Measurements from ENCODE around the gene PDZD7. TPM values are rescaled to one million over a fixed set of nuclear protein-coding genes. Genes with fewer than 3 reads are reported as not detected.

The PDZD7 gene
- total RNA-seq, 1 donor from 2014 or later, result not detected

DNA sequence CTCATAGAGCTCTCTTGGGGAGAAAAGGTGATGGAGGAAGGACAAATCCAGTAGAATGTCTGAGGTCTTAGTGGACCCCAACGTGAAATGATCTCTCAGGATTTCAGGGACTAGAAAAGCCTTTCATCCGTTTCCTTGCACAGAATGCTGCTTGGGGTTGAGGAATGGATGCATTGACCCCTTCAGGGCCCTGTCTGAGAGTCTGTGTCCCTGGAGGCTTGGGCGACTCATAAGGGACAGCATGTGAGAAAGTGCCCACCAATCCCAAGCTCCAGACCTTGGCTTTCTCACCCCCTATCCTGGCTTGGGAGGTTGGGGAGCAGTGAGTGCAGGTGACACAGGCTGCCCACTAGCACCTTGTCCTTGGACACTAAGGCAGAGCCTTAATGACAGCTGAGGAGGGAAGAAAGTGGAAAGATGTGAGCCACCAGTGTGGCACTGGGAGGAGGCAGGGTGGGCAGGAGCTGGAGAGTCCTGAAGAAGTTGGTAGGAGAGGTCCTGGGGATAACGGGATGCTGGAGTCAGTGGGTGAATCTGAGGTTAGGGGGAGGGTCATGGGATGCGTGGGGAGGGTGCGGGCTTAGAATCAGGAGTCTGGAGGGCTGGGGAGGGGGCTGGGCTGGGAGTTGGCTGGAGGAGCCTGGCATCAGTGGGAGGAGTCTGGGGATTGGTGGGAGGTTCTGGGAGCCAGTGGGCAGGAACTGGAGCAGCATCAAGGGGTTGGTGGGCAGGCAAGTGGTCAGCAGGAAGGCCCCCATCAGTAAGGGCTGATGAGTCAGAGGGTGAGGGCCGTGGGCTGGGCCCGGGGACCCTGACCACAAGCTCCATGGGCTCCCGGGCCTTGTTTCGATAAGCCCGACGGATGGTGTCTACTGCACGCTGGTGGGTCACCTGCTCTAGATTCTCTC, 22.8 kb downstream of the PDZD7 start:
- Histone ChIP-seq H3K36me3 (no peaks in the 10 kb centered on the region), H3K4me1 (peaks cover 18% of the 10 kb centered on the region), H2AFZ (replicated peaks) (no peak overlapping the region), H3K9ac (no peak overlapping the region), H3K4me3 (no peak overlapping the region), H4K20me1 (ENCODE audit: low read depth) (peaks cover 12% of the 10 kb centered on the region), H3K27me3 (no peaks in the 10 kb centered on the region), H3F3A (ENCODE audit: low read depth) (peaks cover 27% of the 10 kb centered on the region), H3K79me2 (ENCODE audit: low read depth) (peaks cover 3% of the 10 kb centered on the region), H3K27ac (peak overlapping the region; percentile 53), H3K9me3 (ENCODE audit: low read depth) (no peaks in the 10 kb centered on the region), H3K4me2 (no peak overlapping the region)
- Mint-ChIP-seq H3K9me3 (no peaks in the 10 kb centered on the region), H3K36me3 (peaks cover 4% of the 10 kb centered on the region), H3K4me1 (peaks cover 12% of the 10 kb centered on the region), H3K4me3 (no peak overlapping the region), H3K27me3 (ENCODE audit: insufficient read depth, low read depth) (peaks cover 6% of the 10 kb centered on the region), H3K27ac (peak overlapping the region; percentile 77)
- TF ChIP-seq CTCF (IDR thresholded peaks at IDR 0.05) (no peak), EZH2 (IDR thresholded peaks at IDR 0.05) (no peak), EZH2phosphoT487 (IDR thresholded peaks at IDR 0.05) (no peak)
- DNase-seq (ENCODE audit: low spot score), result no peak

DNA sequence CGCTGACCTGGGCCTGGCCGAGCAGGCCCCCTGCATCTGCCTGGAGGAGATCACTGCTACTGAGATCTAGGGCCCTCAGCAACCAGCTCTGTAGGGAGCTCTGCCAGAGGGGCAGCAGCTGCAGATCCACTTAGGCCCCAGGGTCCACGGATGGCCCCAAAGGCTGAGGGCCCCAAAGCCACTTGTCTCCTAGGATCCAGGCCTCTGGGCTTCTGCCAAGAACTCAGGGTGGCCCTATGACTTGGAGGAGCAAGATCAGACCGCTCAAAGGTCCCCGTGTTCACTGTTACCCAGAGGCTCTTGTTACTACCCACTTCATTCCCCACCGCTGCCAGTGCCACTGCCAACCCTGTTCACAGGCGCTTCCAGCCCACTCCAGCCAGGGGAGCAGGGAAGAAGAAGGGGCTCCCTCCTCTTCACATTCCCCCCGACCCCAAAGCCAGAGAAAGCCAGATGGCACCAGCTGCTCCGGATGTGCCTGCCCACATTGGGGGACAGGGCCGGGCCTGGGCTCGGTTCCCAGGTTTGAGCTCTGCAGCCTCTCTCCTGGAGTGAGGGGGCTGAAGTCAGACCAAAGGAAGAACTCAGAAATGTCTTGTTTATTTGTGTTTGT, 23.7 kb downstream of the PDZD7 start:
- H3K9me3 Mint-ChIP-seq, result no peaks in the 10 kb centered on the region
- Histone ChIP-seq H3K9me3 (ENCODE audit: low read depth) (no peaks in the 10 kb centered on the region), H3K4me2 (no peak overlapping the region), H3K36me3 (no peaks in the 10 kb centered on the region), H3K27ac (peak overlapping the region; percentile 53), H3K4me1 (peaks cover 18% of the 10 kb centered on the region), H2AFZ (replicated peaks) (no peak overlapping the region), H3K79me2 (ENCODE audit: low read depth) (peaks cover 13% of the 10 kb centered on the region), H3K4me3 (no peak overlapping the region), H3F3A (ENCODE audit: low read depth) (peaks cover 22% of the 10 kb centered on the region), H4K20me1 (ENCODE audit: low read depth) (peaks cover 18% of the 10 kb centered on the region), H3K27me3 (no peaks in the 10 kb centered on the region), H3K9ac (no peak overlapping the region)
- peaks cover 7% of the 10 kb centered on the region for H3K4me1 Mint-ChIP-seq
- no peak for DNase-seq (ENCODE audit: low spot score)
- peaks cover 6% of the 10 kb centered on the region for H3K27me3 Mint-ChIP-seq (ENCODE audit: insufficient read depth, low read depth)
- TF ChIP-seq EZH2 (IDR thresholded peaks at IDR 0.05) (no peak), CTCF (IDR thresholded peaks at IDR 0.05) (no peak), EZH2phosphoT487 (IDR thresholded peaks at IDR 0.05) (no peak)
- no peak overlapping the region for H3K4me3 Mint-ChIP-seq
- no peak overlapping the region for H3K27ac Mint-ChIP-seq
- H3K36me3 Mint-ChIP-seq, result peaks cover 7% of the 10 kb centered on the region

GRCh38 chr10:101006593-101007098, 24.3 kb downstream of the PDZD7 start:
- Histone ChIP-seq H3K27me3 (no peaks in the 10 kb centered on the region), H3F3A (ENCODE audit: low read depth) (peaks cover 20% of the 10 kb centered on the region), H3K4me1 (peaks cover 14% of the 10 kb centered on the region), H3K27ac (peak overlapping the region; percentile 53), H4K20me1 (ENCODE audit: low read depth) (peaks cover 23% of the 10 kb centered on the region), H3K4me2 (no peak overlapping the region), H3K9me3 (ENCODE audit: low read depth) (no peaks in the 10 kb centered on the region), H3K9ac (no peak overlapping the region), H3K4me3 (no peak overlapping the region), H3K36me3 (no peaks in the 10 kb centered on the region), H2AFZ (replicated peaks) (no peak overlapping the region), H3K79me2 (ENCODE audit: low read depth) (peaks cover 18% of the 10 kb centered on the region)
- no peaks in the 10 kb centered on the region for H3K9me3 Mint-ChIP-seq
- H3K4me1 Mint-ChIP-seq, result peaks cover 8% of the 10 kb centered on the region
- peaks cover 6% of the 10 kb centered on the region for H3K27me3 Mint-ChIP-seq (ENCODE audit: insufficient read depth, low read depth)
- no peak for DNase-seq (ENCODE audit: low spot score)
- H3K4me3 Mint-ChIP-seq, result no peak overlapping the region
- TF ChIP-seq EZH2 (IDR thresholded peaks at IDR 0.05), result no peak
- no peak for TF ChIP-seq EZH2phosphoT487 (IDR thresholded peaks at IDR 0.05)
- TF ChIP-seq CTCF (IDR thresholded peaks at IDR 0.05), result no peak
- H3K36me3 Mint-ChIP-seq, result peaks cover 7% of the 10 kb centered on the region
- H3K27ac Mint-ChIP-seq, result no peak overlapping the region
